ENCODE results near the gene HERC4. TPM values are rescaled to one million over a fixed set of nuclear protein-coding genes. Genes with fewer than 3 reads are reported as not detected.

HERC4 gene
- total and polyA plus RNA-seq, 2 donors (not counting 1 experiment from before 2014, with no cell fraction given), result 53.1 to 140 TPM

GRCh38 chr10:67875340-67876238 lies 199.5 kb downstream of the HERC4 start:
- no peaks in the 10 kb centered on the region for H3K4me1 ChIP-seq (ENCODE audit: control insufficient read depth, extremely low read depth, insufficient read depth, low read length)
- TF ChIP-seq CTCF (conservative IDR thresholded peaks at IDR 0.05 in 1 of 2, IDR thresholded peaks at IDR 0.05 in 1 of 2; ENCODE audit: low read depth in 1 of 2, low read length in 2 of 2), result no peak

More at GRCh38 chr10:67875340-67876238, 199.5 kb downstream of the HERC4 start:
- no peaks in the 10 kb centered on the region for H3K27me3 ChIP-seq (ENCODE audit: control insufficient read depth, insufficient read depth, low read length)
- no peak overlapping the region for H2AFZ ChIP-seq (ENCODE audit: low read length)
- no peaks in the 10 kb centered on the region for H3K36me3 ChIP-seq (ENCODE audit: control insufficient read depth, insufficient read depth, low read length)
- no peaks in the 10 kb centered on the region for H3K9me3 ChIP-seq (ENCODE audit: control insufficient read depth, insufficient read depth, low read depth, low read length)
- no peak overlapping the region for H3K4me2 ChIP-seq (ENCODE audit: extremely low read depth, insufficient read depth, low read length)
- no peaks in the 10 kb centered on the region for H3K79me2 ChIP-seq (ENCODE audit: control insufficient read depth, insufficient read depth, low read length)
- DNase-seq (ENCODE audit: low read depth in 2 of 2), result no peak
- H3K27ac ChIP-seq (ENCODE audit: insufficient read depth, low read length), result no peak overlapping the region
- H3K9ac ChIP-seq (ENCODE audit: insufficient read depth, low read length), result no peak overlapping the region
- no peak overlapping the region for H3K4me3 ChIP-seq (replicated peaks in 1 of 4; ENCODE audit: control extremely low read depth in 1 of 4, insufficient read depth in 1 of 4, low read depth in 3 of 4, low read length in 4 of 4)
- no peaks in the 10 kb centered on the region for H4K20me1 ChIP-seq (ENCODE audit: control insufficient read depth, extremely low read depth, insufficient read depth, low read length)

Other genes with a start within 250 kb of the HERC4 start
- gene DNAJC12, start 237.1 kb downstream of the HERC4 start, total RNA-seq, result 1.8 and 3.9 TPM in 2 replicates
- gene DNAJC12, start 237.1 kb downstream of the HERC4 start, polyA plus RNA-seq, result 1.1 and 2.3 TPM in 2 replicates
- 21.1 TPM in 2 replicates for gene SIRT1, start 190.6 kb downstream of the HERC4 start, total RNA-seq
- 17.0 and 18.0 TPM in 2 replicates for gene SIRT1, start 190.6 kb downstream of the HERC4 start, polyA plus RNA-seq
- gene MYPN, start 34.2 kb upstream of the HERC4 start, total RNA-seq, result under 0.01 and 1.2 TPM in 2 replicates
- gene MYPN, start 34.2 kb upstream of the HERC4 start, polyA plus RNA-seq, result 0.77 and 1.9 TPM in 2 replicates
- under 0.01 TPM in 1 of 2 replicates, not detected in the other for gene ATOH7, start 156.8 kb upstream of the HERC4 start, total RNA-seq
- 0.08 TPM in 1 of 2 replicates, not detected in the other for gene ATOH7, start 156.8 kb upstream of the HERC4 start, polyA plus RNA-seq

Measured in fibroblast of lung (primary cell).